Progenitor cell of endocrine pancreas (in vitro differentiated cells): ENCODE data around the gene TXNRD3. TPM values are rescaled to one million over a fixed set of nuclear protein-coding genes. Genes with fewer than 3 reads are reported as not detected.

ENCODE experiments used
- DNase-seq: peaks from one replicate; pipeline ENCODE4 v3.0.0; 2021; ENCODE audit warnings: low spot score; ENCODE audit not compliant: unreplicated experiment
- H3K27ac Mint-ChIP-seq: 2 replicates; pipeline ENCODE4 v1.8.0; 2021; ENCODE audit warnings: mild to moderate bottlenecking, moderate library complexity, mixed read lengths
- H3K27me3 Mint-ChIP-seq: 2 replicates; pipeline ENCODE4 v1.8.0; 2021; ENCODE audit warnings: mixed read lengths
- H3K36me3 Mint-ChIP-seq: 2 replicates; pipeline ENCODE4 v1.8.0; 2022; ENCODE audit warnings: mixed read lengths; ENCODE audit not compliant: insufficient read depth
- H3K4me1 Mint-ChIP-seq: 2 replicates; pipeline ENCODE4 v1.8.0; 2021; ENCODE audit warnings: low read depth, mixed read lengths
- H3K4me3 Mint-ChIP-seq: 2 replicates; pipeline ENCODE4 v1.8.0; 2021; ENCODE audit warnings: low read depth, mild to moderate bottlenecking, moderate library complexity, mixed read lengths
- H3K9me3 Mint-ChIP-seq: 2 replicates; pipeline ENCODE4 v1.8.0; 2021; ENCODE audit warnings: low read depth, mixed read lengths
- CTCF ChIP-seq: fragments of 200-600 bp; sonication (generic); IDR thresholded peaks from one replicate; pipeline ENCODE4 v1.5.0; 2021; ENCODE audit warnings: antibody characterized with exemption, mild to moderate bottlenecking; ENCODE audit not compliant: unreplicated experiment
- total RNA-seq: library from RNA; stranded (reverse); gene quantifications from 2 replicates; pipeline ENCODE4 v1.2.1, GENCODE V29; 2021

Gene TXNRD3
- total RNA-seq, 1 donor from 2014 or later, result 12.9 TPM

DNA sequence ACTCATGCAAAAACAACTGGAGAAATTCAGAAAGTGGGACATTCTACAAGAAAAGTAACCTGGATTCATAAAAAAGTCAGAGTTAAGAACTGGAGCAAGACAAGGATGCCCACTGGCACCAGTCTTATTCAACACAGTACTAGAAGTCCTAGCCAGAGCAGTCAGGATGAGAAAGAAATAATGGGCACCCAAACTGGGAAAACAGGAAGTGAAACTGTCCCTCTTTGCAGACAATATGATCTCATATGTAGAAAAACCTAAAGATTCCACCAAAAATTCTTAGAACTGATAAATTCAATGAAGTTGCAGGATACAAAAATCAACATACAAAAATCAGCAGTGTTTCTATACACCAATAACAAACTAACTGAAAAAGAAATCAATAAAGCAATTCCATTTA lies 37.4 kb downstream of the TXNRD3 start:
- TF ChIP-seq CTCF, result no peak
- Mint-ChIP-seq H3K4me3 (no peak overlapping the region), H3K4me1 (peaks cover 4% of the 10 kb centered on the region), H3K9me3 (no peaks in the 10 kb centered on the region), H3K27ac (no peak overlapping the region), H3K27me3 (no peaks in the 10 kb centered on the region), H3K36me3 (peaks cover 13% of the 10 kb centered on the region)
- no peak for DNase-seq

GRCh38 chr3:126616931-126617330 lies 38.0 kb downstream of the TXNRD3 start:
- no peak for TF ChIP-seq CTCF
- H3K36me3 Mint-ChIP-seq, result peaks cover 13% of the 10 kb centered on the region
- no peaks in the 10 kb centered on the region for H3K27me3 Mint-ChIP-seq
- peaks cover 4% of the 10 kb centered on the region for H3K4me1 Mint-ChIP-seq
- no peak for DNase-seq
- no peaks in the 10 kb centered on the region for H3K9me3 Mint-ChIP-seq
- no peak overlapping the region for H3K27ac Mint-ChIP-seq
- H3K4me3 Mint-ChIP-seq, result no peak overlapping the region

DNA sequence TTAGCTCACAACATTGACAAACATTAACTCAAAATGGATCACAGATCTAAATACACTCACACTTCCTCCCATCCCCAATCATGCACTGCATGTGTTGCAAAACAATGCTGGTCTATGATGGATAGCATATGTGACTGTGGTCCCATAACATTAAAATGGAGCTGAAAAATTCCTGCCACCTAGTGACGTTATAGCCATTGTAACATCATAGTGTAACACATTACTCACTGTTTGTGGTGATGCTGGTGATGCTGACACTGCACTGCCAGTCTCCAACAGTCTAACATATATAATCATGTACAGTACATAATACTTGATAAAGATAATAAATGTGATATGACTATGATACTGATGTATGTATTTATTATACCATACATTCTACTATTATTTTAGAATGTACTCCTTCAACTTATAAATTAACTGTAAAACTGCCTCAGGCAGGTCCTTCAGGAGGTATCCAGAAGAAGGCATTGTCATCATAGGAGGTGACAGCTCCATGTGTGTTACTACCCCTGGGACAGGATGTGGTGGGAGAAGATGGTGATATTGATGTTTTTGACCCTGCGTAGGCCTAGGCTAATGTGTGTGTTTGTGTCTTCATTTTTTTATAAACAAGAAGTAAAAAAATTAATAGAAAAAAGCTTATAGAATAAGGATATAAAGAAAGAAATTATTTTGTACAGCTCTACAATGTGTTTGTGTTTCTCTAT lies 41.3 kb downstream of the TXNRD3 start:
- no peak for DNase-seq
- Mint-ChIP-seq H3K27ac (no peak overlapping the region), H3K9me3 (no peaks in the 10 kb centered on the region), H3K36me3 (peaks cover 4% of the 10 kb centered on the region), H3K4me3 (no peak overlapping the region), H3K4me1 (peaks cover 4% of the 10 kb centered on the region), H3K27me3 (no peaks in the 10 kb centered on the region)
- no peak for TF ChIP-seq CTCF

DNA sequence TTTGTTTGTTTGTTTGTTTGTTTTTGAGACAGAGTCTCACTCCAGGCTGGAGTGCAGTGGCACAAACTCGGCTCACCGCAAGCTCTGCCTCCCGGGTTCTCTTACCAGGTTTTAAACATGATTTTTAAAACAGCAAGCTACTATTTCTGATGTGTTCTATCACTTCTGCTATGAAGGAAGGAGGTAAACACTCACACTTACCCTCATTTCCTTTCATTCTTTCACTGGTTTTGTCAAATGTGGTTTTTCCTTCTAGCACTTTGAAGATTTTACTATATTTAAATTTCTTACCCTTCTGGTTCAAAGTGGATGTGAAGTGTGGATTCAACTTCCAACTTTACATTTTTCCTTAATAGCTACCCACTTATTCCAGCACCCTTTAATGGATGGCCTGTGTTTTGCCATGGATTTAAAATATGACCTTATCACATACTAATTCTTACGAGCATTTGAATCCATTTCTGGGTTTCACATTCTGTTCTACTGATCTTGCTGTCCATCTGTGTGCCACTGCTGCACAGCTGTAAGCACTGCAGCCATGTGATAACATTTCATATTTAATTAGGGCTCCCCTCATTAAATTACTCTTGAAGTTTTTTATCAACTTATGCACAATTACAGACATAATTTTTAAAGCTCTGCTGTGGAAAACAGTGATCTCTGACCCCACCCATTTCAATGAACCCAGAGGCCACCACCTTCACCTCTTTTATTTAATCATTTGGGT lies 42.3 kb downstream of the TXNRD3 start:
- no peaks in the 10 kb centered on the region for H3K9me3 Mint-ChIP-seq
- no peaks in the 10 kb centered on the region for H3K27me3 Mint-ChIP-seq
- H3K4me1 Mint-ChIP-seq, result peaks cover 4% of the 10 kb centered on the region
- peaks cover 8% of the 10 kb centered on the region for H3K36me3 Mint-ChIP-seq
- no peak for DNase-seq
- H3K27ac Mint-ChIP-seq, result no peak overlapping the region
- no peak for TF ChIP-seq CTCF
- no peak overlapping the region for H3K4me3 Mint-ChIP-seq

- H3K27me3 Mint-ChIP-seq, result no peaks in the 10 kb centered on the region
- no peaks in the 10 kb centered on the region for H3K9me3 Mint-ChIP-seq
- peaks cover 9% of the 10 kb centered on the region for H3K36me3 Mint-ChIP-seq
- no peak for DNase-seq
- no peak overlapping the region for H3K4me3 Mint-ChIP-seq
- no peak for TF ChIP-seq CTCF
- no peak overlapping the region for H3K27ac Mint-ChIP-seq
- H3K4me1 Mint-ChIP-seq, result no peaks in the 10 kb centered on the region
These were observed 45.0 kb downstream of the TXNRD3 start for GRCh38 chr3:126609909-126610308.
